GM12878 (cell line): ENCODE results near the gene MAPKAPK2. TPM values are rescaled to one million over a fixed set of nuclear protein-coding genes. Genes with fewer than 3 reads are reported as not detected.

Source experiments
- ATAC-seq: fragments of 200-7000 bp; cut with Tn5 transposase; 3 replicates; pipeline ENCODE4 v1.9.1; 2020; ENCODE audit warnings: mild to moderate bottlenecking, moderate library complexity
- BruUV-seq: library from RNA; stranded (reverse); fragments of 400-500 nt; replicated peaks from 2 replicates; lab custom pipeline; 2021; lab: Mats Ljungman, UMichigan
- CTCF ChIA-PET: fragments of 300-600 bp; sonication (Branson Sonifier 250); formaldehyde crosslinking; extraction: SDS; loops from one replicate; lab custom pipeline; 2021; ENCODE audit warnings: inconsistent platforms; lab: Yijun Ruan, JAX
- POLR2A ChIA-PET: fragments of 350-600 bp; formaldehyde crosslinking; extraction: SDS; loops from one replicate; lab custom pipeline; 2021; ENCODE audit warnings: inconsistent platforms; lab: Charles Lee
- RAD21 ChIA-PET: fragments of 300-600 bp; sonication (Branson Sonifier 250); formaldehyde crosslinking; loops from one replicate; lab custom pipeline; 2023; ENCODE audit warnings: antibody characterized with exemption; ENCODE audit not compliant: unreplicated experiment; lab: Charles Lee
- SMC1A ChIA-PET: fragments of 300-600 bp; sonication (Branson Sonifier 250); formaldehyde crosslinking; loops from one replicate; lab custom pipeline; 2023; ENCODE audit not compliant: unreplicated experiment, uncharacterized antibody; lab: Charles Lee
- DNase-seq: peaks from one replicate; pipeline ENCODE4 v3.0.0-alpha.2; 2011; ENCODE audit warnings: low read depth, low spot score
- FAIRE-seq: peaks from 3 replicates; lab custom pipeline; 2011; peaks lifted over from hg19 to GRCh38; lab: Jason Lieb, UNC
- H2AFZ ChIP-seq: 2 replicates; pipeline ENCODE4 v1.6.0; 2011; ENCODE audit warnings: low read depth, low read length, control low read depth; ENCODE audit not compliant: control insufficient read depth
- H3K27ac ChIP-seq: 2 replicates; pipeline ENCODE4 v1.5.1; 2011; ENCODE audit warnings: control low read depth; ENCODE audit not compliant: control insufficient read depth, insufficient read depth
- H3K27me3 ChIP-seq, 2 experiments: replicated peaks in 1 of 2; 2 replicates each; pipeline versions ENCODE4 v1.6.0 to v1.6.1; 2011; ENCODE audit warnings: low read length in 1 of 2; ENCODE audit not compliant: control insufficient read depth in 2 of 2, insufficient read depth in 2 of 2
- H3K36me3 ChIP-seq, 2 experiments: 2 replicates each; pipeline ENCODE4 v1.5.1; 2011; ENCODE audit warnings: low read length in 1 of 2; ENCODE audit not compliant: control insufficient read depth in 2 of 2, insufficient read depth in 2 of 2
- H3K4me1 ChIP-seq: 2 replicates; pipeline ENCODE4 v1.6.1; 2011; ENCODE audit warnings: mild to moderate bottlenecking, low read length, moderate library complexity, mixed read lengths; ENCODE audit not compliant: control insufficient read depth, insufficient read depth
- H3K4me2 ChIP-seq: 2 replicates; pipeline ENCODE4 v1.6.0; 2011; ENCODE audit warnings: control low read depth; ENCODE audit not compliant: control insufficient read depth, insufficient read depth
- H3K4me3 ChIP-seq: fragments of 200-600 bp; sonication (generic); 2 replicates; pipeline ENCODE4 v1.5.1; 2016
- H3K79me2 ChIP-seq: 2 replicates; pipeline ENCODE4 v1.6.0; 2011; ENCODE audit warnings: low read length; ENCODE audit not compliant: control insufficient read depth, insufficient read depth
- H3K9ac ChIP-seq: 2 replicates; pipeline ENCODE4 v1.8.0; 2011; ENCODE audit warnings: low read length, control low read depth, mixed read lengths; ENCODE audit not compliant: control insufficient read depth, insufficient read depth
- H3K9me3 ChIP-seq: replicated peaks from 3 replicates; pipeline ENCODE4 v1.5.1; 2011; ENCODE audit warnings: mild to moderate bottlenecking, low read length; ENCODE audit not compliant: control insufficient read depth, insufficient read depth
- H4K20me1 ChIP-seq: 2 replicates; pipeline ENCODE4 v1.6.0; 2011; ENCODE audit not compliant: control insufficient read depth, insufficient read depth
- ATF7 ChIP-seq: fragments of 450-650 bp; IDR thresholded peaks from 2 replicates; pipeline ENCODE4 v1.6.1; 2016; ENCODE audit warnings: low read depth, mild to moderate bottlenecking
- CBX5 ChIP-seq: sonication (generic); IDR thresholded peaks from 2 replicates; pipeline ENCODE4 v1.6.1; 2016; ENCODE audit warnings: low read depth, moderate library complexity, mild to moderate bottlenecking, inconsistent platforms
- CTCF ChIP-seq, 3 experiments: IDR thresholded peaks in 2 of 3; conservative IDR thresholded peaks in 1 of 3; 2 replicates each; pipeline ENCODE4 v1.5.1; 2011; ENCODE audit warnings: low read depth in 3 of 3, low read length in 3 of 3, mild to moderate bottlenecking in 3 of 3, control low read depth in 2 of 3, moderate library complexity in 2 of 3, inconsistent platforms in 1 of 3, mixed read lengths in 1 of 3; ENCODE audit not compliant: control insufficient read depth in 2 of 3, insufficient read depth in 1 of 3; ENCODE audit errors: extremely low read depth in 1 of 3
- IKZF1 ChIP-seq: fragments of 450-650 bp; conservative IDR thresholded peaks from 2 replicates; pipeline ENCODE4 v1.6.1; 2017; ENCODE audit warnings: antibody characterized with exemption, mild to moderate bottlenecking
- IKZF2 ChIP-seq, 2 experiments: fragments of 450-650 bp; IDR thresholded peaks; 2 replicates each; pipeline ENCODE4 v1.6.1; 2017; ENCODE audit warnings: mild to moderate bottlenecking in 2 of 2, moderate library complexity in 2 of 2
- JUNB ChIP-seq: IDR thresholded peaks from 2 replicates; pipeline ENCODE4 v1.6.1; 2016; ENCODE audit warnings: antibody characterized with exemption, mild to moderate bottlenecking
- MEF2B ChIP-seq: fragments of 450-650 bp; IDR thresholded peaks from 2 replicates; pipeline ENCODE4 v1.6.1; 2018; ENCODE audit warnings: mild to moderate bottlenecking, moderate library complexity; ENCODE audit not compliant: partially characterized antibody, poor library complexity, severe bottlenecking
- NR2C1 ChIP-seq: fragments of 450-650 bp; IDR thresholded peaks from 2 replicates; pipeline ENCODE4 v1.6.1; 2017; ENCODE audit warnings: antibody characterized with exemption, mild to moderate bottlenecking, moderate library complexity
- PKNOX1 ChIP-seq: fragments of 450-650 bp; IDR thresholded peaks from 2 replicates; pipeline ENCODE4 v1.6.1; 2016; ENCODE audit warnings: mild to moderate bottlenecking
- SKIL ChIP-seq: fragments of 450-650 bp; IDR thresholded peaks from 2 replicates; pipeline ENCODE4 v1.6.1; 2017; ENCODE audit warnings: mild to moderate bottlenecking, low read depth, inconsistent platforms; ENCODE audit not compliant: poor library complexity, severe bottlenecking
- WGBS: methylation state at CpG from one replicate; pipeline ENCODE4 v1.1.6; 2016; ENCODE audit warnings: low lambda C conversion rate; ENCODE audit not compliant: insufficient replicate concordance, insufficient coverage; ENCODE audit errors: missing lambda C conversion rate; 5-methylcytosine and 5-hydroxymethylcytosine counted together
- in situ Hi-C: fragments of 300-500 bp; cut with MboI; formaldehyde crosslinking; loops from 9 replicates; pipeline ENCODE4 v1.14.3; 2018; ENCODE audit warnings: mixed read lengths
- intact Hi-C: fragments of 100-400 bp; cut with micrococcal nuclease; formaldehyde crosslinking; loops from one replicate; pipeline ENCODE4 v1.14.2; 2022; ENCODE audit not compliant: unreplicated experiment
- polyA plus RNA-seq, 11 experiments: library from polyadenylated mRNA; depleted of rRNA in 4 of 11; unstranded in 6 of 11; stranded (reverse) in 5 of 11; fragments of >200 nt; fragmentation: Nextera tagmentation in 4 of 11; fragmentation: Illumina TruSeq in 1 of 11; extraction: Ambion mirVana in 4 of 11; extraction: Trizol in 1 of 11; gene quantifications; 1 replicate in 1 of 11; 2 replicates in 10 of 11; pipeline versions ENCODE4 v1.2.1 to v1.2.3, GENCODE V29; 2011 to 2016; ENCODE audit warnings: inconsistent platforms in 2 of 11, missing spikeins in 2 of 11, low read depth in 1 of 11
- total RNA-seq, 4 experiments: library from RNA; depleted of rRNA in 3 of 4; stranded (reverse); fragments of >200 nt in 3 of 4; fragmentation: Illumina TruSeq in 1 of 4; extraction: Trizol in 1 of 4; gene quantifications; 2 replicates each; pipeline versions ENCODE4 v1.2.1 to v1.2.3, GENCODE V29; 2013 to 2021
- TF ChIP-seq, protein P1 (sequence below): fragments of 450-650 bp; IDR thresholded peaks from 2 replicates; pipeline ENCODE4 v1.6.1; 2018; ENCODE audit warnings: mild to moderate bottlenecking, low read depth, moderate library complexity; ENCODE audit not compliant: partially characterized antibody

The MAPKAPK2 gene
- total and polyA plus RNA-seq, 10 of the 15 experiments (the other 5 are each of a cell fraction or from before 2014, with no cell fraction given): 0.72 to 92.2 (median 49.3) TPM

DNA sequence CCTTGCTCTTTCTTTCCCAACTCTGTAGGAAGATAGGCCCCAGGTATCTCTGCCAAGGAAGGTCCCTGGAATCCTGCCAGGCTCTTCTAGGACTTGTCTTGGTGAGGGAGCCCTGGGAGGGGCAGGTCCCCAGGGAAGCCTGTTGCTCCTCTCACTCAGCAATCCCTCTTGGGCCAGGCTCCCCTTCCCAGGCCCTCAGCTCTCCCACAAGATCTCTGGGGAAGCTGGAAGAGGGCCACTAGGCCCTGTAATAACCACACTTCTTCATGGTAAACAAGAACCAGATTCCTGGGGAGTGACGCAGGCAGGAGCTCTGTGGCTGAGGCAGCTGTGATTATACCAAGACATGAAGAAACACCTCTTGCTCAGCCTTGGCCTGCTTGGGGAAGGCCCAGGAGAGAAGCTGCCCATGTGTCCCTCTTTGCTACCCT, 9.9 kb upstream of the MAPKAPK2 start:
- CTCF ChIA-PET: interaction anchor here (0.8 to 10.8 kb wide), 9 partner anchors 10 to 237 kb away, joined by 3 to 95 read pairs (median 3); partner anchors contain the start of gene DYRK3
- 100% methylated on average over 1 of the region's 1 CpG for WGBS
- SMC1A ChIA-PET: interaction anchor here (0.9 to 6.2 kb wide), 3 partner anchors 7 to 41 kb away, joined by 4 to 69 read pairs (median 12); no protein-coding TSS in a partner anchor
- Histone ChIP-seq H3K27me3 (no peaks in the 10 kb centered on the region), H3K4me1 (peaks cover 51% of the 10 kb centered on the region), H3K4me3 (no peak overlapping the region), H2AFZ (no peak overlapping the region), H3K27ac (no peak overlapping the region), H3K9ac (no peak overlapping the region), H3K9me3 (no peaks in the 10 kb centered on the region), H3K79me2 (no peaks in the 10 kb centered on the region), H3K4me2 (no peak overlapping the region), H3K36me3 (no peaks in the 10 kb centered on the region), H4K20me1 (no peaks in the 10 kb centered on the region)
- FAIRE-seq (no peak), ATAC-seq (no peak), DNase-seq (no peak)
- intact Hi-C loops (loop anchor here (5.0 kb wide), 1 partner anchor 67 kb away; no protein-coding TSS in a partner anchor), in situ Hi-C loops (no loop called here)
- TF ChIP-seq NR2C1 (no peak), IKZF1 (no peak), CTCF (IDR thresholded peaks at IDR 0.05 in 2 of 3, conservative IDR thresholded peaks at IDR 0.05 in 1 of 3; ENCODE audit: control insufficient read depth in 2 of 3, extremely low read depth in 1 of 3, insufficient read depth in 1 of 3, low read depth in 3 of 3, low read length in 3 of 3) (no peak), ATF7 (no peak), JUNB (no peak), PKNOX1 (no peak), IKZF2 (IDR thresholded peaks at IDR 0.05) (no peak), SKIL (no peak), CBX5 (no peak), MEF2B (no peak)
- TF ChIP-seq, protein P1, sequence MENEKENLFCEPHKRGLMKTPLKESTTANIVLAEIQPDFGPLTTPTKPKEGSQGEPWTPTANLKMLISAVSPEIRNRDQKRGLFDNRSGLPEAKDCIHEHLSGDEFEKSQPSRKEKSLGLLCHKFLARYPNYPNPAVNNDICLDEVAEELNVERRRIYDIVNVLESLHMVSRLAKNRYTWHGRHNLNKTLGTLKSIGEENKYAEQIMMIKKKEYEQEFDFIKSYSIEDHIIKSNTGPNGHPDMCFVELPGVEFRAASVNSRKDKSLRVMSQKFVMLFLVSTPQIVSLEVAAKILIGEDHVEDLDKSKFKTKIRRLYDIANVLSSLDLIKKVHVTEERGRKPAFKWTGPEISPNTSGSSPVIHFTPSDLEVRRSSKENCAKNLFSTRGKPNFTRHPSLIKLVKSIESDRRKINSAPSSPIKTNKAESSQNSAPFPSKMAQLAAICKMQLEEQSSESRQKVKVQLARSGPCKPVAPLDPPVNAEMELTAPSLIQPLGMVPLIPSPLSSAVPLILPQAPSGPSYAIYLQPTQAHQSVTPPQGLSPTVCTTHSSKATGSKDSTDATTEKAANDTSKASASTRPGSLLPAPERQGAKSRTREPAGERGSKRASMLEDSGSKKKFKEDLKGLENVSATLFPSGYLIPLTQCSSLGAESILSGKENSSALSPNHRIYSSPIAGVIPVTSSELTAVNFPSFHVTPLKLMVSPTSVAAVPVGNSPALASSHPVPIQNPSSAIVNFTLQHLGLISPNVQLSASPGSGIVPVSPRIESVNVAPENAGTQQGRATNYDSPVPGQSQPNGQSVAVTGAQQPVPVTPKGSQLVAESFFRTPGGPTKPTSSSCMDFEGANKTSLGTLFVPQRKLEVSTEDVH: no peak
- RAD21 ChIA-PET: interaction anchor here (0.5 to 4.3 kb wide), 4 partner anchors 11 to 56 kb away, joined by 3 to 33 read pairs (median 3); no protein-coding TSS in a partner anchor
- no TSS peak for BruUV-seq
- POLR2A ChIA-PET: interaction anchor here (0.8 to 3.2 kb wide), 3 partner anchors 11 to 45 kb away, joined by 3 to 14 read pairs (median 7); no protein-coding TSS in a partner anchor
